HG02973 (cell line): Measurements from ENCODE around the gene MFSD2A.
"Not testable (repeated sequence)": the region's sequence is repeated elsewhere in the genome, so short reads cannot be mapped to it uniquely, and the experiment has no call there.

Experiments
- ATAC-seq: cut with Tn5 transposase; IDR thresholded peaks from one replicate; pipeline ENCODE4 v1.9.1; 2021; ENCODE audit warnings: moderate library complexity; ENCODE audit not compliant: unreplicated experiment

MFSD2A gene

DNA sequence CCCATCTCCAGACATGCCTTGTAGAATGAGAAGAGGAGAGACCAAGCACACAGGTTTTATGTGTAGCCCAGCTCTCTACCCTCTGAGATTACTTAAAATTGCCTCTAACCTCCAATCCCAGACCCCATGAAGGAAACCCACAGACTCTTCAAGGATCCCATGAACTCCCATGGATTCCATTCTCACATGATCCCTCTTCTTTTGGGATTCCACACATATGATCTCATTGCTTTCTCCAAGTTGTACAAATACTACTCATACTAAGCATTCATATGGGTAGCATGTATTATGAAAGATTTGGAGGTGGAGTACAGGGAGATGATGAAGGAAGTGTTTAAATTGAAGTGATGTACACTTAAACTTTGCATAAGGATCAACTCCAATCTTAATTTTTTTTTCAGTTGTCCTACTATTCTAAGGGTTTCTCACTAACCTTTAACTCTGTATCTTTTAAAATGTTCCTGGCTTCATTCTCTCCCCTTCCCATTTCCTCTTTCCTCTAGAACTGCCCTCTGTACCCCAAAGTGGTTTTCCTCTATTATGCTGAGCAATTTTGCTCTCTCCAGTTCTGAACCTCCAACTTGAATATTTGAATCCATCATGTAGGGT lies 41.6 kb downstream of the MFSD2A start:
- no peak for ATAC-seq

DNA sequence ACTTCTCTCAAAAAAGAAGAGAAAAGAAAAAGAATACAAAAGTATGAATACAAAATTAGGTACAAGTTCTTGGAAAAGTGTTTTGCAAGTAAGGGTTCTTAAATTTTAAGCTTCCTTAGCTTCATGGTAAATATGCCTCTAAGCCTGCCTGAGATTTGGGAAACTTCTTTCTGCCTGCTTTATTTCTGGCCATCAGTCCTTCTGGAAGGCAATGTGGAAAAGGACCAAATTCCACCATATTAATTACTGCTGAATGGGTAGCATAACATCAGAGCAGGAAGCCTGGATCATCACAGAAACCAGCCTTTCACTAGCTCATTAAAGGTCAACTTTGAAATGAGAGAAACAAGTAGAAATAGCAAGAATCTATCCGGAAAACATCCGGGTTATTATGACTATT lies 46.5 kb downstream of the MFSD2A start:
- ATAC-seq = no peak

DNA sequence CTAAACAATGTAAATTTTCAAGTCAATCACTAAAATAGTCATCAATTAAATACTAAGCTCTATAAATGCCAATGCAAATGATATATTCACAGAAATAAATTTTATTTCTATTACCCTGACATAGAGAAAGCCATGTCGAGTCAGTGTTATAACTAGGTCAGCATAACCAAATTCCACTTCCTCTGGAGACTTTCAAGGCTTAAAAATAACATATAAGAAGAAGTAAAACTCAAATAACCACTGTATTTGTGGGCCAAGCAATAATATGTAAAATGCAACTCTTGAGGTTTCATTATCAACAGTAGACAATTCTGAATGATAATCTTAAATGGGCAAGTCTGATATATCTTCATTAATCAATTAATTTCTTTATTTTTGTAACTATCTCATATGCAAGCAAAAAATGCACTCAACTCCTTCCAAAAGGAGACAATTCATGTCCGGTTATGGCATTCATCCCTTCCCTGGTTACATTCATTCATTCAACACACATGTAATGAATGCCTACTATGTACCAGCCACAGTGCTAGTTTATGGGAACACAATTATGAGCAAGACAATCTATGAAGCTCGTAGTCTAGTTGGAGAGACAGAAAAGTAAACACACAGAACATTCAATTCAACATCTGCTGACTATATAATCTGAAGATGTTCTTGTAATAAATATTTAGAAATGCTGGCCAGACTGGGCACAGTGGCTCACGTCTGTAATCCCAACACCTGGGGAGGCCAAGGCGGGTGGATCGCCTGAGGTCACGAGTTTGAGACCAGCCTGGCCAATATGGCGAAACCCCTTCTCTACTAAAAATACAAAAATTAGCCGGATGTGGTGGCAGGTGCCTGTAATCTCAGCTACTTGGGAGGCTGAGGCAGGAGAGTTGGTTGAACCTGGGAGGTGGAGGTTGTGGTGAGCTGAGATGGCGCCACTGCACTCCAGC lies 48.5 kb downstream of the MFSD2A start:
- ATAC-seq = peak; percentile 76

DNA sequence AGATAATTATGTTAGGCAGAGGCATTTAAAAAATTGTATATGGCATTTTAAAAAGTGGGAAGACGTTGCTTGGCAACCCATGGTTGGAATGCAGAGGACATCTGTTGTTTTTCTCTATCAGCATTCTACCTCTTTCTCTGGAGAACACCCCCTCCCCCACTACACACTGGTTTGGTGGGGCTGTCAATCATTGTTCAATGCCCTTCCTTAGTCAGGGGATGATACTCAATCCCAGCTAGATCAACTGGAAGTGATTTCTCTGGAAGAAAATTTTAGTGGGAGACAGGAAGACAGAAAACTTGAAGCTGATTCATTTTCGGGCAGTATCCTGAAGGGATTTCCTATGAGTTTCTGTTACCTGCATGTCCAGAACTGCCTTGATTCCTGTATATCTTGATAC lies 49.9 kb downstream of the MFSD2A start:
- ATAC-seq = no peak

DNA sequence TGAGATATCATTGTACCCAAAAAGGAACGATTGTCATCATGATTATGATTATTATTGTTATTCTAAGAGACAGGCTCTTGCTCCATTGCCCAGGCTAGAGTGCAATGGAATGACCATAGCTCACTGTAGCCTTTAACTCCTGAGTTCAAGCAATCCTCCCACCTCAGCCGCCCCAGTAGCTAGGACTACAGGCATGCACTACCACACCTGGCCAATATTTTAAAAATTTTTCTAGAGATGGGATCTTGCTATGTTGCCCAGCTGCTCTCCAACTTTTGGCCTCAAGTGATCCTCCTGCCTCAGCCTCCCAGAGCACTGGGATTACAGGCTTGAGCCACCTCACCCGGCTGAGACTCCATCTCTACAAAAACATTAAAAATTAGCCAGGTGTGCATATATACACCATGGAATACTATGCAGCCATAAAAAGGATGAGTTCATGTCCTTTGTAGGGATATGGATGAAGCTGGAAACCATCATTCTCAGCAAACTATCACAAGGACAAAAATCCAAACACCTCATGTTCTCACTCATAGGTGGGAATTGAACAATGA lies 52.6 kb downstream of the MFSD2A start:
- not testable (repeated sequence) for ATAC-seq

DNA sequence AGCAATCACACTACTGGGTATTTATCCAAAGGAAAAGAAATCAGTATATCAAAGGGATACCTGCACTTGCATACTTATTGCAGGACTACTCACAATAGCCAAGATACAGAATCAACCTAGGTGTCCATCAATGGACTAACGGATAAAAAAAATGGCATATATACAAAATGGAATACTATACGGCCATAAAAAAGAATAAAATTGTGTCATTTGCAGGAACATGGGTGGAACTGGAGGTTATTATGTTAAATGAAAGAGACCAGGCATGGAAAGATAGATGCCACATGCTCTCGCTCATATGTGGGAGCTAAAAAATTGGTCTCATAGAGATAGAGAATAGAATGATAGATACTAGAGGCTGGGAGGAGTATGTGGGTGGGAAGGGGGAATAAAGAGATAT lies 56.3 kb downstream of the MFSD2A start:
- no peak for ATAC-seq

DNA sequence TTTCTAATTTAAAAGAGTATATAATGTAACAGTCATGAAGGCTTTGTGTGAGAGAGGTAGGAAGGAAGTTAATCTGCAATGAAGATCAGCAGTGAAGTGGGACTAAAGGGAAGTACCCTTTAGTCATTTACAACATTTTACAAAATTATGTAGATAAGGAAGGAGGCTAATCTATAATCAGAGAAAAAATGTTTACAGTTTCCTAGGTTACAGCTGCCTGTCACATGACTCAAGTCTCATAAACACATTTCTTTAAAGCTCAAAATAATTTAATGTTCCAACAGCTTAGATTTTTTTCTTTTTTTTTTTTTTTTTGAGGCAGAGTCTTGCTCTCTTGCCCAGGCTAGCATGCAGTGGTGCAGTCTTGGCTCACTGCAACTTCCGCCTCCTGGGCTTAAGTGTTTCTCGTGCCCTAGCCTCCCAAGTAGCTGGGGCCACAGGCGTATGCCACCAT lies 59.3 kb downstream of the MFSD2A start:
- no peak for ATAC-seq

DNA sequence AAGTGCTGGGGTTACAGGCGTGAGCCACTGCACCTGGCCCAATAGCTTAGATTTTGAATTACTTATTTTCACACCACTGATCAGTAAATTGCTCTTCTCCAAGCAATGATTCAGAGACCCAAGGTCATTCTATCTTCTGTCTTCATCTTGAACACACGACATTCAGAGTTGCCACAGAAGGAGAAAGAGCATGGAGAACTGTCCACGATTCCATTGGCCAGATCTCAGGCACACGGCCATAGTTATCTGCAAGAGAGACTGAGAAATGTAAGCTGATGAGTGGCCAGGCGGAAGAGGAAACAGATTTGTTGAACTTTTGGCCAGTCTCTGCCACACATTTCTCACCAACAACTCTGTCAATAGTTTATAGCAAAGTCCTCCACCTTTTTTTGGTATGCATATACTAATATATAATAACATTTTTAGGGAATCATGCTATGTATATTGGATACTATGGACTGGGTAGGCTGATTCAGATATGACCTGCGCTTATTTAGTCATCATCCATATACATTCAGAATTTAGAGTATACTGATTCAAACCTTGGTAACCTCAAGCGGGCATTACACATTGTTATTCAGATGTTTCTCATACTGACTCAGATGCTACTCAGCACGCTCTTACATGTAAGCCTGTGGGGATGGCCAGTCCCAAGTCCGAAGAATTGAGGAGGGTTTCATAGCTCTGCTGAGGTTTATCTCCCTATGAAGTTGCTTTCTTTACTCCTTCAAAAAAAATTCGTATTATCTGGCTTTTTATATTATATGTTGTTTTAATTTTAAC lies 60.1 kb downstream of the MFSD2A start:
- ATAC-seq = no peak

DNA sequence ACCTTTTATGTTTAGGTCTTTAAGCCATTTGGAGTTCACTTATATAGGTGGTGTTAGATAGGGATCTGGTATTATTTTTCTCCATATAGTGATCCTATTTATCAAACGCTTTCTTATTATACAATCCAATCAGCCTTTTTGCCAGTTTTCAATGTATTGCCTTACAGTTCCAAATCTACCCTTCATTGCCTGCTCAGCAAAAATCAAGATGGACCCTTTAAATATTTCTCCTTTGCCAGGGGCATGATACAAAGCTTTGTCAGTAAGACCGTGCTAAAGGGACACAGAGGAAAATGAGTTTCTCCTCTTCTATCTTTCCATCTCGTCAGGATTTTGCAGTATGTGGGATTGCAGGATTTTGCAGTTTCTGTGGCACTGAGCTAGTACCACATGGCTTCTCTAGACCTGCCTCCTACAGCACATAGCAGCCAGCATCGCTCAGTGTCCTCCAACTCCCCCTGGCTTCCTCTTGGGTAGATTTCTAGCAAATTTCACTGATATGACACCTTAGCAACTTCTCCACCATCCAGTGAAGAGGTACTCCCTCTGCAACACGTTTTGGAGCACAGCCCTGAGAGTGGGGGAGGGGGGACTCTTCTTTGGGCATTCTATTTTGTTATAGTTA lies 63.1 kb downstream of the MFSD2A start:
- no peak for ATAC-seq
